ENCODE data around the gene SNX32. TPM values are rescaled to one million over a fixed set of nuclear protein-coding genes. Genes with fewer than 3 reads are reported as not detected.

The SNX32 gene
- total and polyA plus RNA-seq, 9 of the 15 experiments (the other 6 are each of a cell fraction or from before 2014, with no cell fraction given): 0.03 TPM; not detected in 7

- ChIA-PET CTCF (ENCODE audit: low intra/inter-chr PET ratio) (interaction anchor here (1.1 kb wide), 1 partner anchor 41 kb away, joined by 4 read pairs; no protein-coding TSS in a partner anchor), POLR2A (interaction anchor here (0.6 to 5.6 kb wide), 31 partner anchors 9 to 791 kb away, joined by 3 to 151 read pairs (median 4); partner anchors contain the start of genes AP5B1, CCDC85B, FIBP and FOSL1)
- Histone ChIP-seq H2AFZ (ENCODE audit: low read depth, low read length) (peak overlapping the region; percentile 69), H3K4me3 (peak overlapping the region; percentile 95), H3K27me3 (ENCODE audit: control insufficient read depth in 2 of 2, insufficient read depth in 2 of 2, low read length in 2 of 2) (no peaks in the 10 kb centered on the region; a peak in 1 of 5 replicates), H3K36me3 (ENCODE audit: control insufficient read depth, insufficient read depth, low read length) (peaks cover 57% of the 10 kb centered on the region), H3K9me3 (replicated peaks; ENCODE audit: control insufficient read depth, insufficient read depth, low read depth, low read length) (no peaks in the 10 kb centered on the region), H3K79me2 (ENCODE audit: control insufficient read depth, insufficient read depth, low read length) (peaks cover 68% of the 10 kb centered on the region), H3K9ac (ENCODE audit: insufficient read depth in 1 of 2, low read depth in 2 of 2, low read length in 2 of 2) (peak overlapping the region; percentile 99 to 100), H3K27ac (ENCODE audit: extremely low read depth, low read depth, low read length) (peak overlapping the region; percentile 96), H4K20me1 (replicated peaks; ENCODE audit: control insufficient read depth, insufficient read depth, low read length) (peaks cover 22% of the 10 kb centered on the region), H3K4me1 (replicated peaks in 1 of 2; ENCODE audit: control insufficient read depth in 2 of 2, insufficient read depth in 2 of 2, low read length in 2 of 2) (peaks cover 14 to 71% of the 10 kb centered on the region in 2 experiments), H3K4me2 (ENCODE audit: insufficient read depth, low read length) (peak overlapping the region; percentile 95), H3K9me1 (ENCODE audit: control insufficient read depth, insufficient read depth, low read length) (peaks cover 11% of the 10 kb centered on the region)
- FAIRE-seq (no peak), ATAC-seq (no peak), DNase-seq (ENCODE audit: extremely low read depth in 1 of 4, low spot score in 3 of 4) (no peak)
- intact Hi-C loops (cut with micrococcal nuclease) (loop anchor here (5.0 kb wide), 1 partner anchor 44 kb away; the partner anchor contains the start of gene FOSL1), in situ Hi-C loops (cut with MboI) (no loop called here)
- under 1% methylated on average over 10 of the region's 10 CpGs for WGBS (ENCODE audit: insufficient coverage, low coverage, missing lambda C conversion rate)
- BruUV-seq (replicated peaks): TSS peak; percentile 23
- TF ChIP-seq ZNF23 (CRISPR knock-in tag; IDR thresholded peaks at IDR 0.05) (no peak), ZHX1 (conservative IDR thresholded peaks at IDR 0.05; ENCODE audit: low read length) (no peak), RBM25 (IDR thresholded peaks at IDR 0.05; ENCODE audit: low read depth, low read length, severe bottlenecking) (no peak), CBX2 (IDR thresholded peaks at IDR 0.05; ENCODE audit: insufficient read depth, low read length, poor library complexity, severe bottlenecking) (no peak), TAF7 (tag; IDR thresholded peaks at IDR 0.05) (0 out of 2 replicates have a peak, but pooled peaks have one; percentile 67), ZFPM2 (CRISPR knock-in tag; IDR thresholded peaks at IDR 0.05) (peak; percentile 45; the same call in 1 of the 2 replicates), RUNX1 (IDR thresholded peaks at IDR 0.05; ENCODE audit: low read depth) (no peak), MEIS2 (IDR thresholded peaks at IDR 0.05; ENCODE audit: partially characterized antibody) (no peak), SPI1 (IDR thresholded peaks at IDR 0.05; ENCODE audit: borderline replicate concordance, low read depth, low read length) (no peak), GTF2A2 (tag; IDR thresholded peaks at IDR 0.05) (no peak), ZNF639 (CRISPR knock-in tag; conservative IDR thresholded peaks at IDR 0.05 in 1 of 2, IDR thresholded peaks at IDR 0.05 in 1 of 2) (no peak), POLR2AphosphoS2 (IDR thresholded peaks at IDR 0.05; ENCODE audit: low read length) (no peak), KDM2B (CRISPR knock-in tag; IDR thresholded peaks at IDR 0.05) (no peak), CLOCK (CRISPR knock-in tag; IDR thresholded peaks at IDR 0.05; ENCODE audit: borderline replicate concordance) (no peak), SIRT6 (IDR thresholded peaks at IDR 0.05; ENCODE audit: low read depth, low read length) (no peak), ZNF785 (CRISPR knock-in tag; IDR thresholded peaks at IDR 0.05) (no peak)
Observed at GRCh38 chr11:65858681-65859087, 24.9 kb downstream of the SNX32 start.
